AG10803 (cell line): ENCODE data around the gene ARHGAP42.

Experiments used
- DNase-seq: peaks from one replicate; pipeline ENCODE4 v3.0.0; 2010; ENCODE audit warnings: low read depth
- H3K4me3 ChIP-seq: 2 replicates; pipeline ENCODE4 v1.5.1; 2011; ENCODE audit warnings: mild to moderate bottlenecking, low read length, control low read depth
- CTCF ChIP-seq: conservative IDR thresholded peaks from 2 replicates; pipeline ENCODE4 v1.5.1; 2011; ENCODE audit warnings: mild to moderate bottlenecking, low read length, control low read depth, inconsistent platforms

The ARHGAP42 gene

DNA sequence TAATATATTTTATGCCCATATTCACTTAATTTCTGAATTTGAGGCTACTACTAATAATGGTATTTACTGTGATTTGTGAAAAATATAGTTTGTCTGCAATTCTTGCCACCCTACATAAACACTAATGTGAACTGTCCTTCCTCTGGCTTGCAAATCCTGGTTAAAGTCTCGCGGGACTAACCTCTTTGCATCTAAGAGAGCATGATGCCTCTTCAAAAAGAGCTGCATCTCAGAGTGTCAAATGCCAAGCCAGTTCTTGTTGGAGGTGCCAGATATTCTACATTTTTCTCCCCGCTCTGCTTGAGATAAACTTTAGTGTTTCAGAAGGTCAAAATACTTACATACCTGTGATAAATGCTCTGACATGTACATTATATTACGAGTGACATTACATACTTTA is 2.1 kb downstream of the ARHGAP42 start:
- DNase-seq, result no peak
- no peak for TF ChIP-seq CTCF
- no peak overlapping the region for H3K4me3 ChIP-seq

DNA sequence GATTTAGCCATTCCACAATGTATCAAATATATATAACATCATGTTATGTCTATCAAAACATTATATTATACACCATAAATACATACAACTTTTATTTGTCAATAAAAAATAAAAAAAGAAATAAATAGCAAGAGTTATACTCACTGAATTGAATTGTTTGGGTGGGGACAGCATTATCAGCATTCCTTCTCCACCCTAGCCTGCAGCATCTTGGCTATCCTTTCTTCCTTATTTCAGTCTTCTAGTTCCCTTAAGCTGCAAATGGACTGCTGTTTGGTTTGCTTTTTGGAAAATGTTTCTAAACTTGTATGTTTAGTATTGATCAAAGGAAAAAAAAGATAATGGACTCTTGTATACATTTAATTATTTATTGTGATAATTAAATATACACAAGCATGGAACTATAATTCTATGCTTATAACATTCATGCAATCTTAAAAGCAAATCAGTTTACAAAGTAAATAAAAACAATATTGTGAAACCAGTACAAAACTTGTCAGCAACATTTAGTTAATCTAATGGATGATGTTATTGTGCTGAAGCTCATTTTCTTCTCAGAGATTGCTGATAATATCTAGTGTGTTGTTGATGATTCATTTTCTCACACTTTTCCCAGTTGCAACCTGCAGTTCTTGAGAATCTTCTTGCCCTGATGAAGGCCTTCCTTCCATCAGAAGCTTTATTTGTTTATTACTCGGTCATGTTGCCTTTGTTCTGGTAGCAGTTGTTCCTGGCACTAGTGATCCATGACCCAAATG is 5.0 kb downstream of the ARHGAP42 start:
- no peak for DNase-seq
- no peak overlapping the region for H3K4me3 ChIP-seq
- TF ChIP-seq CTCF, result no peak

DNA sequence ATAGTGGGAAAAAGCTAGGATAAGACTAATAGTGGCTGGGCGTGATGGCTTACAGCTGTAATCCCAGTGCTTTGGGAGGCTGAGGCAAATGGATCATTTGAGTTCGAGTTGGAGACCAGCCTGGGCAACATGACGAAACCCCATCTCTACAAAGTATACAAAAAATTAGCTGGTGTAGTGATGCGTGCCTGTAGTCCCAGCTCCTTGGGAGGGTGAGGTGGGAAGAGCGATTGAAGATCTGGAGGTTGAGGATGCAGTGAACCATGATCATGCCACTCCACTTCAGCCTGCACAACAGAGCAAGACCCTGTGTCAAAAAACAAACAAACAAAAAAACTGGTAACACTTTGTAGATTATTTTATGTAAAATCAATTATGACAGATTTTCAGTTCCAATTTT is 8.8 kb downstream of the ARHGAP42 start:
- DNase-seq, result no peak
- no peak overlapping the region for H3K4me3 ChIP-seq
- TF ChIP-seq CTCF, result no peak

GRCh38 chr11:100703139-100703538 is 16.1 kb downstream of the ARHGAP42 start:
- no peak overlapping the region for H3K4me3 ChIP-seq
- TF ChIP-seq CTCF, result no peak
- no peak for DNase-seq

DNA sequence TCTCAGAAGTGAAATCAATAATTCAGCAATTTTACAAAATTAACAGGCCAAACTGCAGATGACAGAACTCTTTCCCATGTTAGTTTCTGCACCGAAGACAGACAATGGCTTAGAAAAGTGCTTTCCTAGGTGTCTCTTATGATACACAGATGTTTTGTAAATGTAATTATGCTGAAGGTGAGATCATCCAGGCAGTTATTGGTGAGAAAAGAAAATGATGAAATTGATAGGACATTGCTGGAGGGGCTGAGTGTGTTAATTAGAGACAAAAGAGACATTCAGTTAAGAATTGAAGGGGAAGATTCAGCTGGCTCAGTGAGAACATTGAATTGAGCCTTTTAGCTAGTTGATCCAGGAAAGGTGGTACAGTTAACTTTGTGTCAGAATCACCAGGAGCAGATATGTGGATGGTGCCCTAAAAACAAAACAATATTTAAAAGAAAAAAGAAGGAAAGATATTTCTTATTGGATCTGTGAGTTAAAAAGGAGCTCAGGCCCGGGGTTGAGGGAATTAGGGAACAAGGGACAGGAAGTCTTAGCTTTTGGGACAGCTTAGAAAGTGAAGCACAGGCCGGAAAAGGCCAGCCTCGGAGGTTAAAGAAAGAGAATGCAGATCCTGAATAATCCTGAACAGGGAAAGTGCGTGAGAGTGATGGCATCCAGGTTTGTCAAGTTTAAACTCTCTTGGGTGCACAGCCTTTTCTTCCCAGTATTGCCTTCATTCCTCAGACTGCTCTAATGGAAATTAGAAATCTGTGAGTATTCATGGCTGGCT is 16.9 kb downstream of the ARHGAP42 start:
- H3K4me3 ChIP-seq, result no peak overlapping the region
- TF ChIP-seq CTCF, result no peak
- no peak for DNase-seq

- DNase-seq, result no peak
- TF ChIP-seq CTCF, result no peak
- no peak overlapping the region for H3K4me3 ChIP-seq
Measured at GRCh38 chr11:100705447-100705846, 18.4 kb downstream of the ARHGAP42 start.

- H3K4me3 ChIP-seq, result no peak overlapping the region
- TF ChIP-seq CTCF, result no peak
- no peak for DNase-seq
Measured at GRCh38 chr11:100706179-100706578, 19.1 kb downstream of the ARHGAP42 start.
